IgD-negative memory B cell (primary cell): Measurements from ENCODE around the gene PCBP4. TPM values are rescaled to one million over a fixed set of nuclear protein-coding genes. Genes with fewer than 3 reads are reported as not detected.

Experiments used
- H3K27ac Mint-ChIP-seq, 3 donors: one replicate each; pipeline ENCODE4 v1.8.0; 2020 to 2022; ENCODE audit warnings: mild to moderate bottlenecking in 3 of 3, mixed read lengths in 3 of 3, moderate library complexity in 1 of 3
- H3K27me3 Mint-ChIP-seq: one replicate; pipeline ENCODE4 v1.8.0; 2021; ENCODE audit warnings: mixed read lengths
- H3K36me3 Mint-ChIP-seq: one replicate; pipeline ENCODE4 v1.8.0; 2020; ENCODE audit warnings: mild to moderate bottlenecking, mixed read lengths
- H3K4me1 Mint-ChIP-seq, 3 donors: one replicate each; pipeline ENCODE4 v1.8.0; 2020 to 2022; ENCODE audit warnings: mixed read lengths in 3 of 3, mild to moderate bottlenecking in 1 of 3
- H3K4me3 Mint-ChIP-seq, 4 donors: one replicate each; pipeline ENCODE4 v1.8.0; 2020 to 2022; ENCODE audit warnings: mild to moderate bottlenecking in 4 of 4, mixed read lengths in 4 of 4, moderate library complexity in 3 of 4
- H3K9me3 Mint-ChIP-seq, 3 donors: one replicate each; pipeline ENCODE4 v1.8.0; 2020 to 2021; ENCODE audit warnings: mixed read lengths in 3 of 3, mild to moderate bottlenecking in 1 of 3
- polyA plus RNA-seq: library from polyadenylated mRNA; unstranded; fragments of 300-500 nt; fragmentation: Illumina TruSeq; gene quantifications from one replicate; pipeline ENCODE4 v1.2.3, GENCODE V29; 2021

The PCBP4 gene
- polyA plus RNA-seq: 13.9 TPM

DNA sequence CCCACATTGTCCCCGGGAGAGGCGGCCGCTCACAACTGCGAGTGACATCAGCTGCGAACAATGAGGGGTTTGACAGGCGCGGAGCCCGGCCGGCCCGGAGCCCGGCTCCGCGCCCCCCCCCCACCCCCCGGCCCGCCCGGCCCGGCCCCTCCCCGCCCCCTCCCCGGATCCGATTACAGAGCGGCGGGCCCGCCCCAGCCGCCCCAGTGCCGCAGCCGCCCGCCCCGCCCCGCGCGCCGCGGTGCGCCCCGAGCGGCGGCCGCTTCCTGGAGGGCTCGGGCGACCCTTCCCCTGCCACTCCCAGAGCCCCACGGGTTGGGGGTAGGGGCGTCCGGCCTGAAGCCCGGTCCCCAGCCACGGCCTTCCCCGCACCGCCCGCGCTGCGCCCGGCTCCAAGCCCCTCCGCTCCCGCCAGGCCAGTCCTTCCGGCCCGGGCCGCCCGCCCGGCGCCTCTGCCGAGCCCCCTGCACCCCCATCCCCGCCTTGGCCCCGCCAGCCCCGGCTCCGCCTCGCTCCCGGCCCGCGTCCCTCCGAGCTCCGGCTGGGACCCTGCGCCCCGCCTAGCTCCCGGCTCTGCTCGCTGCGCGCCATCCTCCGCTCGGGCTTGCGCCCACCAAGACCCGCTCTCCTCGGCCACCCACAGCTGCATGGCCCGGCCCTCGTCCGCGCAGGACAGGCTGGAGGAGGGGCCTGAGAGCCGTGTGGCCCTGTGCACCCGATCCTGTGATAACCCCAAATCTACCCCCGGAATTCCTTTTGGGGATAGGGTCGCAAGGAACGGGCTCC lies at the start of gene PCBP4:
PCBP4 (minus strand) TSS at position 71 of the 786 bp plus-strand sequence. CDS start 6,214 bp downstream, outside the sequence.
- peaks cover 5 to 12% (median 11%) of the 10 kb centered on the region in 3 donors for H3K4me1 Mint-ChIP-seq
- H3K36me3 Mint-ChIP-seq: no peaks in the 10 kb centered on the region
- peak within 1 kb of the TSS; percentile 67 to 95 (median 90) for H3K4me3 Mint-ChIP-seq
- no peaks in the 10 kb centered on the region for H3K27me3 Mint-ChIP-seq
- peak within 1 kb of the TSS in 2 of 3 donors; percentile 59 to 62 for H3K27ac Mint-ChIP-seq
- no peaks in the 10 kb centered on the region for H3K9me3 Mint-ChIP-seq

- Mint-ChIP-seq H3K36me3 (no peaks in the 10 kb centered on the region), H3K27ac (peak overlapping the region in 1 of 3 donors; percentile 73), H3K9me3 (peaks cover 0 to 3% (median 0%) of the 10 kb centered on the region in 3 donors), H3K4me3 (no peak overlapping the region), H3K27me3 (peaks cover 2% of the 10 kb centered on the region), H3K4me1 (peaks cover 0 to 3% (median 0%) of the 10 kb centered on the region in 3 donors)
Measured at GRCh38 chr3:52015438-52016228, 48.4 kb upstream of the PCBP4 start.

GRCh38 chr3:52014613-52015012 lies 47.4 kb upstream of the PCBP4 start:
- H3K27ac Mint-ChIP-seq: no peak overlapping the region
- H3K4me3 Mint-ChIP-seq: no peak overlapping the region
- H3K4me1 Mint-ChIP-seq: peaks cover 0 to 4% (median 0%) of the 10 kb centered on the region in 3 donors
- H3K9me3 Mint-ChIP-seq: peaks cover 0 to 3% (median 0%) of the 10 kb centered on the region in 3 donors
- no peaks in the 10 kb centered on the region for H3K36me3 Mint-ChIP-seq
- peaks cover 2% of the 10 kb centered on the region for H3K27me3 Mint-ChIP-seq

DNA sequence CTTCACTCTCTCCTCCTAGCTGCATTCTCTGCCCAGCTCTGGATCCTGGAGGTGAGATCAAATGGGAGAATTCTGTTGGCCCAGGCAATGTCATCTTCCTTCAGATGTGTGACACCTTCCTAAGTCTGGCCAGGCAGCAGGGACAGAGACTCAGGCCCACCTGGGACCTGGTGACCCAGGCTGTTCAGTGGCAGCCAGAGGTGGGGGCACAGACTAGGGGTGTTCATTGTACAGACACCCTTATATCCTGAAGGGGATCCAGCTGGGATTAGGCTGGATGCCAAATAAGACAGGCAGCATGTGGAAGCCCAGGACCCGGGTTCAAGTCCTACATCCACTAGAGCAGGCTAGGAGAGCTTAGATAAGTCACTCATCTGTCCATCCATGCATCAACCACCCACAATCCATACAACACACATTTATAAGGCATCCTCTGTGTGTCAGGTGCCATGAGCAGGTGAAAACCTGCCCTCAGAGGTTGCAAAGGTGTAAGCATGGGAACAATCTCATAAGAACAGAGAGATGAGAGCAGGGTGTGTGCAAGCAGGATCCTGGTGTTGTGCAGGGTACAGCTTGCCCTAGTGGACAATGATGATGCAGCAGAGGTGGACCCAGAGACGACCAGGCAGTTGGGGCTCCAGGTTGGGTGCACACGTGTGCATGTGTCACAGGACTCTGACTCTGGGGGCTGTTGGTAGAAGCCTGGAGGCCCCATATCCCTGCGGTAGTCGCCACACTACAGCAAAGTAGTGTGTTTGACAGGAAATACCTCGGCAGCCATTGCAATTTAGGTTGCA lies 46.7 kb upstream of the PCBP4 start:
- Mint-ChIP-seq H3K27ac (no peak overlapping the region), H3K4me3 (no peak overlapping the region), H3K27me3 (peaks cover 2% of the 10 kb centered on the region), H3K36me3 (no peaks in the 10 kb centered on the region), H3K4me1 (peaks cover 0 to 4% (median 0%) of the 10 kb centered on the region in 3 donors), H3K9me3 (peaks cover 0 to 3% (median 0%) of the 10 kb centered on the region in 3 donors)

DNA sequence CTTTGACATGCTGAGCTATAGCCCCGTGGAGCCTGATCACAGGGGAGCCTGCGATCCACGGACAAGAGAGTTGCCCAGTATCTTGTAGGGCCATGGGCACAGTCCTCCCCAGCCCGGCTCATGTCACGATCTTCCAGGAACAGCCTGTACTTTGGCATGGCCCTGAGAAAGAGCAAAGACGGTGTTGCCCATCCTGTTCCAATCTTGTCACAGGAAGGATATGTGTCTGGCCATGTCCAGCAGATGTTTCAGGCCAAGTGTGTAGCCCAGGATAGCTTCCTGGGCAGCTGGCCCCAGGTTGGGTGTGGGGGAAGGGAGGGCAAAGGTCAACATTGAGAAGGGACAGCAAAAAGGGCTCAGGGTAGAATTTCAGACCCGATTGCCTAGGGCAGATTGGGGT lies 45.4 kb upstream of the PCBP4 start:
- H3K27ac Mint-ChIP-seq: no peak overlapping the region
- H3K36me3 Mint-ChIP-seq: no peaks in the 10 kb centered on the region
- H3K4me3 Mint-ChIP-seq: no peak overlapping the region
- peaks cover 2% of the 10 kb centered on the region for H3K27me3 Mint-ChIP-seq
- peaks cover 0 to 3% (median 0%) of the 10 kb centered on the region in 3 donors for H3K9me3 Mint-ChIP-seq
- H3K4me1 Mint-ChIP-seq: peaks cover 0 to 4% (median 0%) of the 10 kb centered on the region in 3 donors

GRCh38 chr3:52010431-52010830 lies 43.2 kb upstream of the PCBP4 start:
- H3K27ac Mint-ChIP-seq: no peak overlapping the region
- H3K27me3 Mint-ChIP-seq: peaks cover 2% of the 10 kb centered on the region
- no peak overlapping the region for H3K4me3 Mint-ChIP-seq
- H3K36me3 Mint-ChIP-seq: no peaks in the 10 kb centered on the region
- peaks cover 0 to 3% (median 0%) of the 10 kb centered on the region in 3 donors for H3K9me3 Mint-ChIP-seq
- H3K4me1 Mint-ChIP-seq: peaks cover 0 to 3% (median 0%) of the 10 kb centered on the region in 3 donors

DNA sequence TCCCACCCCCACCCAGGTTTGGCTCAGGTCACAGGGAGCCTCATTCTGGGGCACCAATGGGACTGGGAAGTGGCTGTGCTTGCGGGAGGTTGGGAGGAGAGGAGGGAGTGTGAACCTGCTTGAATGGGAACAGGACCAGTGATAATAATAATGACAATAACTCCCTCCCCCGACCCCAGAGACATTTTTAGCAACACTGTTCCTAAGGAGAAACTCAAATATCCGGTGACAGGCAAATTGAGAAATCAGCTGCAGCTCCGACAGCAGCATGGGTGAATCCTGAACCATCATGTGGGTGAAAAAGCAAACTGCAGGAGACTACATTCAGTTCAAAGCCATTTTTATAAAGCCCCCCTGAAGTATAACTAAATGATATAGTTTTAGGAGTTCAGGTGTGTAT lies 40.0 kb upstream of the PCBP4 start:
- Mint-ChIP-seq H3K9me3 (peaks cover 0 to 3% (median 0%) of the 10 kb centered on the region in 3 donors), H3K36me3 (no peaks in the 10 kb centered on the region), H3K27ac (peak overlapping the region in 1 of 3 donors; percentile 47)

DNA sequence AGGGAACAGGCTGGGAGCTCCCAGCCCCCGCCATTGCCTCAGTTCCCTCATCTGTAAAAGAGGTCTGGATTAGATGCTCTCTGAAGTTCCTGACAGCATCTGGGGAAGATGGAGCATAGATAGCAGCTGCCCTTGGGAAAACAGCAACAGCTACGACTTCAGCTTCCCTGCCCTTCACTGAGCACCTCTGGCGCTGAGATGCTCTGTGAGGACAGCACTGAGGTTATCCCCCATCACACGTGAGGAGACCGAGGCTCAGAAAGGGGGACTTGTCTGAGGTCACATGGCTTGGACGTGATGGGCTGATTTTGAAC lies 39.5 kb upstream of the PCBP4 start:
- Mint-ChIP-seq H3K4me3 (no peak overlapping the region), H3K27me3 (peaks cover 1% of the 10 kb centered on the region), H3K36me3 (no peaks in the 10 kb centered on the region), H3K4me1 (peaks cover 0 to 2% (median 0%) of the 10 kb centered on the region in 3 donors), H3K9me3 (peaks cover 0 to 3% (median 0%) of the 10 kb centered on the region in 3 donors), H3K27ac (no peak overlapping the region)

More for the DNA sequence above, 40.0 kb upstream of the PCBP4 start:
- peaks cover 0 to 3% (median 0%) of the 10 kb centered on the region in 3 donors for H3K4me1 Mint-ChIP-seq
- H3K4me3 Mint-ChIP-seq: no peak overlapping the region
- H3K27me3 Mint-ChIP-seq: peaks cover 4% of the 10 kb centered on the region

DNA sequence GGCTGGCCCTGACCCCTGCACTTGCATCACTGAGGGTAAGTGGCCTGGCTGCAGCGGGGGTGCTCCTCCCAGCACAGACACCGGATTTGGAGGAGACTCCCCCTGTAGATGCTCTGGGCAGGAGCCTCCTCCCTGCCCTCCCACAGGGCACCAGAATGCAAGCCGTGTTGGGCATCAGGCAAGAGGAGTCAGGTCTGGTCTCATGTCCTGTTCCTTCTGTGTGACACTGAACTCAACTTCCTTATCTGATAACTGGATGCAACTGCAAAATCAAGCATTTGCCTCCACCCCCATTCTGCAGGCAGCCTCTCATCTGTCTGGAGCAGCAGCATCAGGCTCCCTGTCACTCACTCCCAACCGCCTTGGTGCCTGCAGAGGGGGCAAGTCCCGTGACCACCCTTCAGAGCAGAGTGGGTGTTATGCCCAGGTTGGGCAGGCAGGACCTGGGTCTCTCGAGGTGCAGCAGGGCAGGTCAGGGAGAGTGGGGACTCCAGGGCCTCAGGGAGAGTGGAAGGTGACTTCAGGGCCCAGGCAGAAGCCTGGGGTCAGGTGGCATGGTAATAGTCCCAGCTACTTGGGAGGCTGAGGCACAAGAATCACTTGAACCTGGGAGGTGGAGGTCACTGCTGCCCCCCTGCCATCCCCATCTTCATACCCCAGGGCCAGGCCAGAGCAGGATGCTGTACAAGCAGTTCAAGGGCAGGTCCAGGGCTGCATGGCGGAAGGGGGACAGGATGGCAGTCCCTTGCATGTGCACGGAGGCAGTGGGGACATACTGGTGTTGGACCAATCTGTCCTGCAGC lies 39.0 kb upstream of the PCBP4 start:
- no peak overlapping the region for H3K4me3 Mint-ChIP-seq
- H3K9me3 Mint-ChIP-seq: peaks cover 0 to 3% (median 0%) of the 10 kb centered on the region in 3 donors
- no peak overlapping the region for H3K27ac Mint-ChIP-seq

GRCh38 chr3:52005571-52005986 lies 38.3 kb upstream of the PCBP4 start:
- Mint-ChIP-seq H3K9me3 (no peaks in the 10 kb centered on the region), H3K36me3 (no peaks in the 10 kb centered on the region), H3K4me1 (peaks cover 0 to 4% (median 4%) of the 10 kb centered on the region in 3 donors), H3K27me3 (peaks cover 1% of the 10 kb centered on the region), H3K4me3 (no peak overlapping the region), H3K27ac (no peak overlapping the region)

More for the DNA sequence above, 39.0 kb upstream of the PCBP4 start:
- H3K4me1 Mint-ChIP-seq: peaks cover 0 to 4% (median 4%) of the 10 kb centered on the region in 3 donors
- peaks cover 1% of the 10 kb centered on the region for H3K27me3 Mint-ChIP-seq
- no peaks in the 10 kb centered on the region for H3K36me3 Mint-ChIP-seq

- H3K4me3 Mint-ChIP-seq: no peak overlapping the region
- H3K27ac Mint-ChIP-seq: no peak overlapping the region
- peaks cover 0 to 4% (median 3%) of the 10 kb centered on the region in 3 donors for H3K4me1 Mint-ChIP-seq
- peaks cover 1% of the 10 kb centered on the region for H3K27me3 Mint-ChIP-seq
- H3K9me3 Mint-ChIP-seq: no peaks in the 10 kb centered on the region
- H3K36me3 Mint-ChIP-seq: no peaks in the 10 kb centered on the region
Measured at GRCh38 chr3:52004906-52005395, 37.7 kb upstream of the PCBP4 start.

GRCh38 chr3:52004163-52004787 lies 37.0 kb upstream of the PCBP4 start:
- H3K4me3 Mint-ChIP-seq: no peak overlapping the region
- H3K27ac Mint-ChIP-seq: no peak overlapping the region
- H3K9me3 Mint-ChIP-seq: no peaks in the 10 kb centered on the region
- H3K36me3 Mint-ChIP-seq: no peaks in the 10 kb centered on the region
- peaks cover 0 to 4% (median 3%) of the 10 kb centered on the region in 3 donors for H3K4me1 Mint-ChIP-seq
- peaks cover 1% of the 10 kb centered on the region for H3K27me3 Mint-ChIP-seq

- Mint-ChIP-seq H3K4me1 (peaks cover 0 to 4% (median 3%) of the 10 kb centered on the region in 3 donors), H3K36me3 (no peaks in the 10 kb centered on the region), H3K4me3 (peak overlapping the region in 1 of 4 donors; percentile 55), H3K27ac (no peak overlapping the region), H3K9me3 (no peaks in the 10 kb centered on the region), H3K27me3 (peaks cover 1% of the 10 kb centered on the region)
Measured at GRCh38 chr3:52002748-52003147, 35.5 kb upstream of the PCBP4 start.
